ENCODE measurements around the gene SPSB3.

The SPSB3 gene

GRCh38 chr16:1778200-1779179 is 3.9 kb downstream of the SPSB3 start:
- Mint-ChIP-seq H3K9me3 (no peaks in the 10 kb centered on the region), H3K36me3 (peaks cover 8 to 12% of the 10 kb centered on the region in 2 donors), H3K27me3 (no peaks in the 10 kb centered on the region), H3K4me1 (peaks cover 15 to 35% of the 10 kb centered on the region in 2 donors), H3K4me3 (no peak overlapping the region), H3K27ac (peak overlapping the region; percentile 82)
- DNase-seq (no peak), ATAC-seq (replicated peaks) (no peak)

DNA sequence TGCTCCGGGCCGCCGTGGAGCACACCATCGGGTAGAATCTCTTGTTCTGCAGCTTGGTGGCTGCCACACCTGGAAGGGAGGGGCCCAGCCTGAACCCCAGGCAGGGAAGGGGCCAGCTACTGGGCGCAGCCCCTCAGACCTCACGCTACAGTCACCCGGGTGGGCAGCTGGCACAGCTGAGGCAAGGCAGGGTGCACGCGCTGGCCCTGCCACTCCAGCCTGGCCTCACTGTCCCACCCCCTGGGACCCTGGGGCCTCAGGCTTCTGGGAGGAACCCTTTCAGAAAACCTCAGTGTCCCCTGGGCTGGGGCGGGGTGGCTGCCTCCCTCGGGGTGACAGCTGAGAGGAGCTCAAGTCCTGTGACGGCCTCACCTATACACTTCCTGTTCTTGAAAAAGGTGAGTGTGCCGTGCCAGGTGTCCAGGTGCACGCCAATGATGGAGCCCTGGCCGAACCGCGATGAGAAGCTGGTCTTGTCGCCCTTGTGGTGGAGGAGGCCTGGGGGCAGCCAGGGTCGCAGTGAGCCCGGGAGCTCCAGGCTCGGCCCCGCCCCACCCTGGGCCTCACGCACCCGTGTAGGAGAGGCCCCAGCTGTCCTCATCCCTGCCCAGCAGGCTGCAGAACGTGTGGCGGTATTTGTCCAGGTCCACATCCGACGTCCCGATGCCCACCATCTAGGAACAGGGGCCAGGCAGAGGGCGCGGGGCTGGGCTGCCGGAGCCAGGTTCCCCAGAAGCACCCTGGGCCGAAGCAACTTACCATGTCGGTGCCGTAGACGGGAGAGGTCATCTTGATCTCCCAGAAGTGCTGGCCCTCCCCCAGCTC is 4.8 kb downstream of the SPSB3 start:
- ATAC-seq (replicated peaks) (no peak), DNase-seq (no peak)
- peaks cover 8 to 14% of the 10 kb centered on the region in 2 donors for H3K36me3 Mint-ChIP-seq
- H3K4me1 Mint-ChIP-seq = peaks cover 15 to 35% of the 10 kb centered on the region in 2 donors
- no peak overlapping the region for H3K4me3 Mint-ChIP-seq
- H3K27ac Mint-ChIP-seq = peak overlapping the region; percentile 25
- no peaks in the 10 kb centered on the region for H3K27me3 Mint-ChIP-seq
- H3K9me3 Mint-ChIP-seq = no peaks in the 10 kb centered on the region

- H3K9me3 Mint-ChIP-seq = no peaks in the 10 kb centered on the region
- DNase-seq (no peak), ATAC-seq (replicated peaks) (no peak)
- no peak overlapping the region for H3K27ac Mint-ChIP-seq
- peaks cover 19 to 39% of the 10 kb centered on the region in 2 donors for H3K4me1 Mint-ChIP-seq
- no peak overlapping the region for H3K4me3 Mint-ChIP-seq
- H3K36me3 Mint-ChIP-seq = peaks cover 13 to 20% of the 10 kb centered on the region in 2 donors
- H3K27me3 Mint-ChIP-seq = no peaks in the 10 kb centered on the region
Observed at GRCh38 chr16:1776991-1777374, 5.4 kb downstream of the SPSB3 start.

GRCh38 chr16:1776672-1776955 is 5.8 kb downstream of the SPSB3 start:
- DNase-seq (no peak), ATAC-seq (replicated peaks) (no peak)
- H3K4me1 Mint-ChIP-seq = peaks cover 18 to 39% of the 10 kb centered on the region in 2 donors
- no peak overlapping the region for H3K4me3 Mint-ChIP-seq
- H3K36me3 Mint-ChIP-seq = peaks cover 14 to 20% of the 10 kb centered on the region in 2 donors
- no peaks in the 10 kb centered on the region for H3K9me3 Mint-ChIP-seq
- no peaks in the 10 kb centered on the region for H3K27me3 Mint-ChIP-seq
- peak overlapping the region; percentile 31 for H3K27ac Mint-ChIP-seq

- Mint-ChIP-seq H3K36me3 (peaks cover 13 to 19% of the 10 kb centered on the region in 2 donors), H3K4me3 (no peak overlapping the region)
- ATAC-seq (replicated peaks) = no peak
Observed at GRCh38 chr16:1775846-1776671, 6.3 kb downstream of the SPSB3 start.

GRCh38 chr16:1775006-1775845 is 7.1 kb downstream of the SPSB3 start:
- Mint-ChIP-seq H3K27me3 (no peaks in the 10 kb centered on the region), H3K27ac (no peak overlapping the region), H3K36me3 (peaks cover 17 to 24% of the 10 kb centered on the region in 2 donors), H3K9me3 (no peaks in the 10 kb centered on the region), H3K4me3 (peak overlapping the region in 1 of 2 donors; percentile 50), H3K4me1 (peaks cover 17 to 33% of the 10 kb centered on the region in 2 donors)
- ATAC-seq (replicated peaks) (no peak), DNase-seq (no peak)

More at GRCh38 chr16:1775846-1776671, 6.3 kb downstream of the SPSB3 start:
- Mint-ChIP-seq H3K9me3 (no peaks in the 10 kb centered on the region), H3K27ac (peak overlapping the region; percentile 31), H3K27me3 (no peaks in the 10 kb centered on the region), H3K4me1 (peaks cover 13 to 35% of the 10 kb centered on the region in 2 donors)
- DNase-seq = no peak

DNA sequence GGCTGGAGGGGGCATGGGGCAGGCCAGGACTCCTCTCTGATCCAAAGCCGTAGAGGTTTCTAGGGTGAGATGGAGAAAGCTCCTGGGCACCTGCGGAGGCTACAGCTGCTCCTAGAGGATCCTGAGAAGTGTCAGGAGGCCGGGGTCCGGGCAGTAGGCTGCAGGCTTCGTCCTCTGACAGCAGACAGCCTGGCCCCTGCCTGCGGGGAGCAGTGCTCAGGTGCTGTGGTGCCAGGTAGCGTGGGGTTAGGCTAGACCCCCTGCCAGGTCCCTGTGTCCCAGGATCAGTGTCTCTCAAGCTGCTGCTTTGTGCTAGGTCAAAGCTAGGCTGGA is 8.0 kb downstream of the SPSB3 start:
- Mint-ChIP-seq H3K9me3 (no peaks in the 10 kb centered on the region), H3K36me3 (peaks cover 23 to 27% of the 10 kb centered on the region in 2 donors), H3K27me3 (no peaks in the 10 kb centered on the region), H3K4me3 (peak overlapping the region in 1 of 2 donors; percentile 91), H3K4me1 (peaks cover 20 to 35% of the 10 kb centered on the region in 2 donors), H3K27ac (no peak overlapping the region)
- ATAC-seq (replicated peaks) (no peak), DNase-seq (no peak)

DNA sequence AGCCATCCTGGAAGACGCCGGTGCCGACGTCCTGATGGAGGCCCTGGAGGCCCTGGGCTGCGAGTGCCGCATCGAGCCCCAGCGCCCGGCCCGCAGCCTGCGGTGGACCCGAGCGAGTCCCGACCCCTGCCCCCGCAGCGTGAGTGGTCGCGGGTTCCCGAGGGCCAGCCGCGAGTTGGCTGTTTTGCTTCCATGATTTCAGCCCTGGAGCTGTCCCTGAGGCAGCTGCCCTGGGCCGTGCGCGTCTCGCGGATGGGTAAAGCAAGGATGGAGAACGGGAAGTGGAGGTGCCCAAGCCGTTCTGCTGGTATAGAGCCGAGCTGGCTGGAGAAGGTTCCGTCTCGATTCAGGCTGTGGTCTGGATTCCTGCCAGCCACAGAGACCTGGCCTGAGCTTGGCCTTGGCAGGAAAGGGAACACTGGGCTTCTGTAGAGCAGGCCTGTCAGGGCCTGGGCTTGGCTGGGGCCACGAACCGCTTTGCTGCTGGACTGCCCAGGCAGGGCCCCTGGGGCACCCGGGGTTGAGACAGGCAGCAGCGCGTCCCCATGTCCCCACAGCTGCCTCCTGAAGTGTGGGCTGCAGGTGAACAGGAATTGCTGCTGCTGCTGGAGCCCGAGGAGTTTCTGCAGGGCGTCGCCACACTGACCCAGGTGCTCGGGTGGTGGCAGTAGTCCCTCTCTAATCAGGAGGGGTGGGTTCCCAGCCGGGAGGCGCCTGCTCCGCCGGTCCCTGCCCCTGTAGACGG is 8.5 kb downstream of the SPSB3 start:
- peak; percentile 29 for DNase-seq
- H3K4me3 Mint-ChIP-seq = peak overlapping the region; percentile 91 to 99
- peak overlapping the region; percentile 84 for H3K27ac Mint-ChIP-seq
- H3K9me3 Mint-ChIP-seq = no peaks in the 10 kb centered on the region
- no peaks in the 10 kb centered on the region for H3K27me3 Mint-ChIP-seq
- peaks cover 20 to 39% of the 10 kb centered on the region in 2 donors for H3K4me1 Mint-ChIP-seq
- ATAC-seq (replicated peaks) = peak in 1 of 2 donors; percentile 7
- H3K36me3 Mint-ChIP-seq = peaks cover 23 to 24% of the 10 kb centered on the region in 2 donors

DNA sequence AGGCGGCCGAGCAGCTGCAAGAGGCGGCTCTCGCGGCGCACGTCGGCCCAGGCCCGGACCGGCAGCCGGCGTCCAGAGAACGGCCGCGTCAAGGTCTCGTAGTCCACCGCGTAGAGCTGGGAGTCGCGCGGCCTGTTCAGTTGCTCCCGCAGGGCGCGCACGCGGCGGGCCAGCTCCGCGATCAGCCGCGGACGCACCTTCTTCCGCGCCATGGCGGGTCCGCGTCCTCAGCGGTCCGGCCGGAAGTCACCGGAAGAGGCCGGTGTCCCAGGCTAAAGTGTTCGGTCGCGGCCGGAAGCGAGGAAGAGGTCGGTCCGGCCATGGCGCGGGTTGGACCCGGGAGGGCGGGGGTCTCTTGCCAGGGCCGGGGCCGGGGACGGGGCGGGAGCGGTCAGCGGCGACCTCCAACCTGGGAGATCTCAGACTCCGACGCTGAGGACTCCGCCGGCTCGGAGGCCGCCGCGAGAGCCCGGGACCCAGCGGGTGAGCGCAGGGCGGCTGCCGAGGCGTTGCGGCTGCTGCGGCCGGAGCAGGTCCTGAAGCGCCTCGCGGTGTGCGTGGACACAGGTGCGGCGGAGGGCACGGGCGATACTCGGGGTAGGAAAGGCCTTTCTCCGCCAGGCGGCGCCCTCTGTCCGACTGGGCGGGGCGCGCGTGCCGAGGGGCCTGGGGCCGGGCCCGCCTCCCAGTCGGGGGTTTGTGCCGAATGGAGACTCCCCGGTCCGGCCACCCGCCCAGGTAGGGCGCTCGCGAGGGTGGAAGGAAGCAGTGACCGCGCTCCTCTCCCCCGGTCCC is 9.3 kb downstream of the SPSB3 start, which contains the start of gene MRPS34:
Gene MRPS34, minus strand, starts transcription at position 227 of the 795 bp plus-strand sequence. Its CDS starts 15 bp downstream, at position 212.
- H3K9me3 Mint-ChIP-seq = no peaks in the 10 kb centered on the region
- peaks cover 29 to 30% of the 10 kb centered on the region in 2 donors for H3K36me3 Mint-ChIP-seq
- ATAC-seq (replicated peaks) = peak; percentile 62 to 69
- H3K27ac Mint-ChIP-seq = peak within 1 kb of the TSS; percentile 98
- H3K4me1 Mint-ChIP-seq = peaks cover 21 to 46% of the 10 kb centered on the region in 2 donors
- H3K27me3 Mint-ChIP-seq = no peaks in the 10 kb centered on the region
- DNase-seq = peak; percentile 79
- peak within 1 kb of the TSS; percentile 91 to 99 for H3K4me3 Mint-ChIP-seq

DNA sequence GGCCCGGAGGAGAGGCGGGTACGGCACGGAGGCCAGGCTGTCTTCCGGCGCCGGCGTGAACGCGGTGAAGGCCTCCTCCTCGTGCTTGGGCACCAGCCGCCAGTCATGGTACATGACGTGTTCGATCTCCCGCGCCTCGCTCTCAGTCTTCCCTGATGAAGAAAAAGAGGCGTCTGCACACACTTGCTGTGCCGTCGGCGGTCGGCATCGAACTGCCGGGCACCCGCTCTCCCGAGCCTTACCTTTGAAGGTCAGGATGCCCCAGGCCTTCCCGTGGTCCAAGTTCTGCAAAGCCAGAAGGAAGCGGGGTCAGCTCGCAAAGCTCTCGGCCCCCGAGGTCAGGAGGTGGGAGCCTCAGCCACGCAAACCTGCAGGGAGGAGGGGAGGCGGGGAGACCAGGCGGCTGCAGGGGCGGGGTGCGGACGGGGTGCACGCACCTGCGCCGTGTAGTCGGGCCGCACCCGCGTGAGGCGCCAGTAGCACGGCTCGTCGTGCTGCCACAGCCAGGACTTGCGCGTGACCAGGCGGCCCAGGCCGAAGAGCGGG is 9.9 kb downstream of the SPSB3 start, which contains the start of gene EME2:
Gene EME2, plus strand, starts transcription at position 449 of the 546 bp plus-strand sequence. CDS start 418 bp downstream, outside the sequence.
- peak; percentile 33 for DNase-seq

DNA sequence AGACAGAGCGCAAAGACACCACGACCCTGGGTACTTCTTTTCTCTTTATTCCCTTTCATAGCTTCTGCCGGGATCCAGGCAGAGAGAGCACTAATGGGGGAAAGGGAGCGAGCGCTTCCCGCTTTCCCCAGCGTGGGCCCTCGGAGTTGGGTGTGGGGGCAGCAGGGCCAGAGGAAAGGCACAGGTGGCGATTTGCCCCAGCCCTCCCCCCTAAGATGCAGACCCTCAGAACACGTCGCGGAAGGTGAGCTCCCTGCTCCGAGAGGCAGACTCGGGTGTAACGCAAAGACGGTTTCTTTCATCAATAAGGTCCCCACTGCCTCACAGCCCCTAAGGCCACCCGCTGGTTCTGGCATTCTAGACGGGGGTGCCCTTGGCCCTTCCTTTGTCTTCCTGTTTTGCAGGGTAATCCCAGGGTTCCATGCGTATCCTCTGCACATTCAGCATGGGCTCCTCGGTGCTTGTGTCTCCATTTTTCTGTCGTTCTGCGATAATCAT is 10.5 kb downstream of the SPSB3 start:
- H3K4me1 Mint-ChIP-seq = peaks cover 21 to 50% of the 10 kb centered on the region in 2 donors
- peak overlapping the region; percentile 98 for H3K27ac Mint-ChIP-seq
- H3K36me3 Mint-ChIP-seq = peaks cover 38 to 40% of the 10 kb centered on the region in 2 donors
- no peaks in the 10 kb centered on the region for H3K27me3 Mint-ChIP-seq
- no peaks in the 10 kb centered on the region for H3K9me3 Mint-ChIP-seq
- ATAC-seq (replicated peaks) (no peak), DNase-seq (no peak)
- H3K4me3 Mint-ChIP-seq = peak overlapping the region; percentile 91 to 99

More for the DNA sequence above, 9.9 kb downstream of the SPSB3 start, which contains the start of gene EME2:
- peaks cover 21 to 50% of the 10 kb centered on the region in 2 donors for H3K4me1 Mint-ChIP-seq
- no peaks in the 10 kb centered on the region for H3K27me3 Mint-ChIP-seq
- peaks cover 35% of the 10 kb centered on the region in 2 donors for H3K36me3 Mint-ChIP-seq
- peak within 1 kb of the TSS; percentile 91 to 99 for H3K4me3 Mint-ChIP-seq
- no peaks in the 10 kb centered on the region for H3K9me3 Mint-ChIP-seq
- peak; percentile 12 to 21 for ATAC-seq (replicated peaks)
- H3K27ac Mint-ChIP-seq = peak within 1 kb of the TSS; percentile 98
